ENCODE results near the gene HMGCL. TPM values are rescaled to one million over a fixed set of nuclear protein-coding genes. Genes with fewer than 3 reads are reported as not detected.
A peak's percentile ranks its signal among the peaks of the same experiment; 100 is the strongest.

Gene HMGCL
- total and polyA plus RNA-seq, 2 of the 13 experiments (the other 11 are each of a cell fraction or from before 2014, with no cell fraction given) = 21.3 to 41.4 TPM

DNA sequence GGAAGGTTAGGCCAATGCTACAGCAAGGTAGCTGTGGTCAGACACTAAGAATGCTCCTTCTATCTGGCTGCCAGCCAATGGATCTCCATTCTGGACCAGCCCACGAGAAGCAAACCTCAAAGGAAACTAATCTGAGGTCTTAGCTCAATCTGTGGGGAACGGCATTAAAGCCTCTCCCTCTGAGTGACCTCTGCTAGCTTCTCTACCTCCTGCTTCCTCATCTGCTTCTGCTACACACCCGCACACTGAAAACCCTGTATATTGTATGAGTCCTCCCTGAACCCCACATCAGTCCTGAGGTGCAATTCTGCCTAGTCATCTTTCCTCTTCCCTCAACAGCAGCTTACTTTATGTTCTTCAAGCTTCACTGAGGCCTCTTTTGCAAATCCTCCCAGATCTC lies 17.8 kb downstream of the HMGCL start (continued):
- TF ChIP-seq SATB2 (CRISPR knock-in tag; IDR thresholded peaks at IDR 0.05) = no peak
- TF ChIP-seq HIVEP1 (CRISPR knock-in tag; IDR thresholded peaks at IDR 0.05) = no peak
- TF ChIP-seq, protein P1, sequence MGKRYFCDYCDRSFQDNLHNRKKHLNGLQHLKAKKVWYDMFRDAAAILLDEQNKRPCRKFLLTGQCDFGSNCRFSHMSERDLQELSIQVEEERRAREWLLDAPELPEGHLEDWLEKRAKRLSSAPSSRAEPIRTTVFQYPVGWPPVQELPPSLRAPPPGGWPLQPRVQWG (CRISPR knock-in tag; IDR thresholded peaks at IDR 0.05; ENCODE audit: borderline replicate concordance, low read depth) = no peak
- TF ChIP-seq, protein P2, sequence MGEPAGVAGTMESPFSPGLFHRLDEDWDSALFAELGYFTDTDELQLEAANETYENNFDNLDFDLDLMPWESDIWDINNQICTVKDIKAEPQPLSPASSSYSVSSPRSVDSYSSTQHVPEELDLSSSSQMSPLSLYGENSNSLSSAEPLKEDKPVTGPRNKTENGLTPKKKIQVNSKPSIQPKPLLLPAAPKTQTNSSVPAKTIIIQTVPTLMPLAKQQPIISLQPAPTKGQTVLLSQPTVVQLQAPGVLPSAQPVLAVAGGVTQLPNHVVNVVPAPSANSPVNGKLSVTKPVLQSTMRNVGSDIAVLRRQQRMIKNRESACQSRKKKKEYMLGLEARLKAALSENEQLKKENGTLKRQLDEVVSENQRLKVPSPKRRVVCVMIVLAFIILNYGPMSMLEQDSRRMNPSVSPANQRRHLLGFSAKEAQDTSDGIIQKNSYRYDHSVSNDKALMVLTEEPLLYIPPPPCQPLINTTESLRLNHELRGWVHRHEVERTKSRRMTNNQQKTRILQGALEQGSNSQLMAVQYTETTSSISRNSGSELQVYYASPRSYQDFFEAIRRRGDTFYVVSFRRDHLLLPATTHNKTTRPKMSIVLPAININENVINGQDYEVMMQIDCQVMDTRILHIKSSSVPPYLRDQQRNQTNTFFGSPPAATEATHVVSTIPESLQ (CRISPR knock-in tag; conservative IDR thresholded peaks at IDR 0.05) = no peak
- no peak for TF ChIP-seq STAG1 (CRISPR knock-in tag; IDR thresholded peaks at IDR 0.05)
- TF ChIP-seq, protein P3, sequence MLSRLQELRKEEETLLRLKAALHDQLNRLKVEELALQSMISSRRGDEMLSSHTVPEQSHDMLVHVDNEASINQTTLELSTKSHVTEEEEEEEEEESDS (CRISPR knock-in tag; IDR thresholded peaks at IDR 0.05; ENCODE audit: borderline replicate concordance) = no peak
- no peak for TF ChIP-seq ZNF816 (CRISPR knock-in tag; IDR thresholded peaks at IDR 0.05; ENCODE audit: borderline replicate concordance)

DNA sequence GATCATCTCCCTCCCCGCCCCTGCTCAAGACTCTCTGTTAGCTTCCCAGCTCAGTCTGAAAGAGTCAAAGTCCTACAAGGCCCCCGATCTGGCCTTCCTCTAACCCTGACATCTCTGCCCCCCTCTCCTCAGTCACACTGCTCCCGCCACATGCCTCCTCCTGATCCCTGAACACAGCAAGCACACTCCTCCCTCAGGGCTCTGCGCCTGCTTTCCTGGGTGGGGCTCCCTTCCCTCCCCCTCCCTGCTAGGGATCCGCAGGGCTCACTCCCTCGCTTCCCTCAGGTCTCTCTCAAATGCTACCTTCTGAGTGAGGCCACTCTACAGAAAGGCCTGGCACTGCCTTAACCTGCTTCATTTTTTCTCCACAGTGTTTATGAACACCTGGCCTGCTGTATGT lies 18.9 kb downstream of the HMGCL start:
- Histone ChIP-seq H3K4me1 (ENCODE audit: insufficient read depth, low read length) (peaks cover 71% of the 10 kb centered on the region), H3K9ac (ENCODE audit: insufficient read depth, low read depth, low read length) (no peak overlapping the region), H3K4me3 (replicated peaks in 1 of 3; ENCODE audit: insufficient read depth in 1 of 3, low read depth in 2 of 3, low read length in 3 of 3) (no peak overlapping the region), H3K36me3 (replicated peaks in 1 of 2; ENCODE audit: control insufficient read depth in 1 of 2, insufficient read depth in 2 of 2, low read length in 2 of 2) (peaks cover under 1 to 2% of the 10 kb centered on the region in 2 experiments; a peak in 2 of 5 replicates), H3K9me3 (ENCODE audit: low read length) (no peaks in the 10 kb centered on the region), H3K79me2 (ENCODE audit: insufficient read depth, low read length) (no peaks in the 10 kb centered on the region), H4K20me1 (ENCODE audit: insufficient read depth, low read length) (no peaks in the 10 kb centered on the region), H3K27ac (ENCODE audit: extremely low read length, insufficient read depth, low read length) (no peak overlapping the region), H3K27me3 (ENCODE audit: control insufficient read depth in 1 of 2, insufficient read depth in 2 of 2, low read length in 2 of 2) (no peaks in the 10 kb centered on the region), H3K4me2 (ENCODE audit: low read depth, low read length) (no peak overlapping the region), H2AFZ (ENCODE audit: low read length) (no peak overlapping the region)
- in situ Hi-C loops (cut with HindIII; ENCODE audit: extremely low pct_ligation_motif_present, low pct_unique_long_range_greater_than_20kb) (loop anchor here (5.0 kb wide), 2 partner anchors 61 to 111 kb away; partner anchors contain the start of gene FUCA1), intact Hi-C loops (cut with micrococcal nuclease; ENCODE audit: unreplicated experiment) (no loop called here)
- ChIA-PET CTCF (ENCODE audit: low intra/inter-chr PET ratio, low total read pairs) (no interaction called here), POLR2A (interaction anchor here (0.9 to 1.6 kb wide), 2 partner anchors 18 to 32 kb away, joined by 3 to 6 read pairs; no protein-coding TSS in a partner anchor)
- FAIRE-seq (no peak), DNase-seq (ENCODE audit: low spot score) (no peak), ATAC-seq (no peak)
- no peak for TF ChIP-seq SETDB1 (CRISPR knock-in tag; IDR thresholded peaks at IDR 0.05; ENCODE audit: borderline replicate concordance)
- no peak for TF ChIP-seq ZBTB1 (CRISPR knock-in tag; IDR thresholded peaks at IDR 0.05; ENCODE audit: borderline replicate concordance)
- TF ChIP-seq, protein P4, sequence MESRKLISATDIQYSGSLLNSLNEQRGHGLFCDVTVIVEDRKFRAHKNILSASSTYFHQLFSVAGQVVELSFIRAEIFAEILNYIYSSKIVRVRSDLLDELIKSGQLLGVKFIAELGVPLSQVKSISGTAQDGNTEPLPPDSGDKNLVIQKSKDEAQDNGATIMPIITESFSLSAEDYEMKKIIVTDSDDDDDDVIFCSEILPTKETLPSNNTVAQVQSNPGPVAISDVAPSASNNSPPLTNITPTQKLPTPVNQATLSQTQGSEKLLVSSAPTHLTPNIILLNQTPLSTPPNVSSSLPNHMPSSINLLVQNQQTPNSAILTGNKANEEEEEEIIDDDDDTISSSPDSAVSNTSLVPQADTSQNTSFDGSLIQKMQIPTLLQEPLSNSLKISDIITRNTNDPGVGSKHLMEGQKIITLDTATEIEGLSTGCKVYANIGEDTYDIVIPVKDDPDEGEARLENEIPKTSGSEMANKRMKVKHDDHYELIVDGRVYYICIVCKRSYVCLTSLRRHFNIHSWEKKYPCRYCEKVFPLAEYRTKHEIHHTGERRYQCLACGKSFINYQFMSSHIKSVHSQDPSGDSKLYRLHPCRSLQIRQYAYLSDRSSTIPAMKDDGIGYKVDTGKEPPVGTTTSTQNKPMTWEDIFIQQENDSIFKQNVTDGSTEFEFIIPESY (CRISPR knock-in tag; IDR thresholded peaks at IDR 0.05) = peak; percentile 30; the same call in 1 of the 2 replicates
- no peak for TF ChIP-seq NFIC (IDR thresholded peaks at IDR 0.05; ENCODE audit: low read length)
- no TSS peak for BruUV-seq (replicated peaks)
- 84% methylated on average over 6 of the region's 6 CpGs for WGBS (ENCODE audit: low lambda C conversion rate)
